GM23248 (cell line): ENCODE results near the gene SRPK1.

Experiments
- EZH2 ChIP-seq: fragments of 200-600 bp; sonication (generic); IDR thresholded peaks from 2 replicates; pipeline ENCODE4 v1.6.1; 2018; ENCODE audit warnings: antibody characterized with exemption, mild to moderate bottlenecking; ENCODE audit not compliant: insufficient read depth, poor library complexity, severe bottlenecking
- EZH2phosphoT487 ChIP-seq: fragments of 200-600 bp; sonication (generic); IDR thresholded peaks from 2 replicates; pipeline ENCODE4 v1.6.1; 2018; ENCODE audit warnings: antibody characterized with exemption, moderate library complexity, mild to moderate bottlenecking, low read depth; ENCODE audit not compliant: insufficient read depth

DNA sequence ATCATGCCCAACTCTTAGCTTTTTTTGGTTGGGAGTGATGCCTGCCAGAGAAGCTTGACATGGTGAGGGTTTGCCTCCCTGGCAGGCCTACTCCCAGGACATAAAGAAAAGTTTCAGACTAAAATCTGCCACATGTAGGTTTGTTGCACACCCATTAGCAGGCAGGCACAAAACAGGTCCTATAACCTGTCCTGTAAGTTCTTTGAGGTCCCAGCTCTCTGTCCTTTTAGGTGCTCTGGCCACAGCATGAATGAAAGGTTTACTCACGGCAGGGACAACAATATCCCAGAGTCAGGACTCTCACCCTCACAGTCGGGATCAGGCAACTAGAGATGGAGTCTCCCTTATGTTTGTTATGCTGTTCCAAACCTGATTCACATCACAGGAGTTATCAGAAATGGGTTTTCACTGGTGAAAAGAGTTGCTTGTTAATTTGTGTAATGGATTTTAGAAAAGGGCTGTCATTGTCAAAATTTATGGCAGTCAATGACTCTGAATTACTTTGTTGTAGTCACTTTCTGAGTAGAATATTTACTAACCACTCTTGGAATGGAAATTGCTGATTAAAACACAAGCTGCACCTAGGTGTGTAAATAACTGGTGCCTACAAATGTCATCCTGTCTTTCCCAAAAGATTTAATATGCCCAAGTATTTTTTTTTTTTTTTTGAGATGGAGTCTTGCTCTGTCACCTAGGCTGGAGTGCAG is 5.8 kb upstream of the SRPK1 start:
- TF ChIP-seq EZH2 (no peak), EZH2phosphoT487 (no peak)
